IgD-negative memory B cell (primary cell): Measurements from ENCODE around the gene SDHC. TPM values are rescaled to one million over a fixed set of nuclear protein-coding genes. Genes with fewer than 3 reads are reported as not detected.

Experiments
- H3K27ac Mint-ChIP-seq, 3 donors: one replicate each; pipeline ENCODE4 v1.8.0; 2020 to 2022; ENCODE audit warnings: mild to moderate bottlenecking in 3 of 3, mixed read lengths in 3 of 3, moderate library complexity in 1 of 3
- H3K27me3 Mint-ChIP-seq: one replicate; pipeline ENCODE4 v1.8.0; 2021; ENCODE audit warnings: mixed read lengths
- H3K36me3 Mint-ChIP-seq: one replicate; pipeline ENCODE4 v1.8.0; 2020; ENCODE audit warnings: mild to moderate bottlenecking, mixed read lengths
- H3K4me1 Mint-ChIP-seq, 3 donors: one replicate each; pipeline ENCODE4 v1.8.0; 2020 to 2022; ENCODE audit warnings: mixed read lengths in 3 of 3, mild to moderate bottlenecking in 1 of 3
- H3K4me3 Mint-ChIP-seq, 4 donors: one replicate each; pipeline ENCODE4 v1.8.0; 2020 to 2022; ENCODE audit warnings: mild to moderate bottlenecking in 4 of 4, mixed read lengths in 4 of 4, moderate library complexity in 3 of 4
- H3K9me3 Mint-ChIP-seq, 3 donors: one replicate each; pipeline ENCODE4 v1.8.0; 2020 to 2021; ENCODE audit warnings: mixed read lengths in 3 of 3, mild to moderate bottlenecking in 1 of 3
- polyA plus RNA-seq: library from polyadenylated mRNA; unstranded; fragments of 300-500 nt; fragmentation: Illumina TruSeq; gene quantifications from one replicate; pipeline ENCODE4 v1.2.3, GENCODE V29; 2021

The SDHC gene
- polyA plus RNA-seq, 1 donor from 2014 or later, result 173 TPM

GRCh38 chr1:161342177-161342576, 28.0 kb downstream of the SDHC start:
- H3K9me3 Mint-ChIP-seq, result no peaks in the 10 kb centered on the region
- H3K27ac Mint-ChIP-seq, result no peak overlapping the region
- H3K36me3 Mint-ChIP-seq, result peaks cover 12% of the 10 kb centered on the region
- peaks cover 0 to 7% (median 2%) of the 10 kb centered on the region in 3 donors for H3K4me1 Mint-ChIP-seq
- H3K4me3 Mint-ChIP-seq, result no peak overlapping the region
- H3K27me3 Mint-ChIP-seq, result no peaks in the 10 kb centered on the region

DNA sequence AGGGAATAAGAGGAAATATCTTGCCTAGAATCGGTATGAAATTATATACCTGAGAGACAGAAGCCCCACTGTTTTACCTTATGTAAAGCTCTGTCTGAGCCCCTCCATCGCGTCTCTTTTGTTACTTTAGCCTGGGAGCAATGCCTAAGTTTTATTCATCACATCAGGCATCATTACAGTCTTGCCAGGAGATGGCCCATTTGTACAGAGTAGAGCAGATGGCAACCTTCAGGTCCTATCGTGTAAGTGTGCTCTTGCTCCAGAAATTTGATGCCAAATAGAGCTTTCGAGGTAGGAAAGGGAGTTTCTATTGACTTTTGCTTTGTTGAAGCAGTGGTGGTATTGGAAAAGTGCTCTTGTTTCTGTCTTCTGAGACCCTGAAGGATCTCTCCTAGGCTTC, 28.6 kb downstream of the SDHC start:
- H3K36me3 Mint-ChIP-seq, result peaks cover 12% of the 10 kb centered on the region
- H3K9me3 Mint-ChIP-seq, result no peaks in the 10 kb centered on the region
- no peaks in the 10 kb centered on the region for H3K27me3 Mint-ChIP-seq
- no peak overlapping the region for H3K4me3 Mint-ChIP-seq
- peaks cover 0 to 7% (median 2%) of the 10 kb centered on the region in 3 donors for H3K4me1 Mint-ChIP-seq
- no peak overlapping the region for H3K27ac Mint-ChIP-seq

DNA sequence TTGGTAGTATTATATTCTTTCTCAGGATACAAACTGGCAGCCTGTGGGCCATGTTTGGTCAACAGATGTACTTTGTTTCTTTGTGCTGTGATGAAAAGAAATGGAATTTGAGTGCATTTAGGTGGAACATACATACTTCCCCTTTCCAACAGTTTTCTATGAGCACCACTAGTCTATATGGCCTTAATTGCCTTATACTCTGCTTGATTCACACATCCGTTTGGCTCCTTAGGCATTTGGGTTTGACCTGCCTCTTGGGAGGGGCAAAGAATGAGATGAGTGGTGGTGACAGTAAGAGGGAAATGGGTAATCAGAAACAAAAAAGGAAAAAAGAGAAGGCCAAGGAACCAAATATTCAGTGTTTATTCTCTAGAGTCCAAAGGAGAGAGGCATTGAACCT, 36.5 kb downstream of the SDHC start:
- no peak overlapping the region for H3K27ac Mint-ChIP-seq
- H3K36me3 Mint-ChIP-seq, result peaks cover 3% of the 10 kb centered on the region
- H3K27me3 Mint-ChIP-seq, result no peaks in the 10 kb centered on the region
- no peaks in the 10 kb centered on the region for H3K9me3 Mint-ChIP-seq
- peaks cover 0 to 3% (median 1%) of the 10 kb centered on the region in 3 donors for H3K4me1 Mint-ChIP-seq
- no peak overlapping the region for H3K4me3 Mint-ChIP-seq

- Mint-ChIP-seq H3K4me3 (no peak overlapping the region), H3K36me3 (peaks cover 3% of the 10 kb centered on the region), H3K27me3 (no peaks in the 10 kb centered on the region), H3K9me3 (no peaks in the 10 kb centered on the region), H3K4me1 (peaks cover 0 to 5% (median 1%) of the 10 kb centered on the region in 3 donors), H3K27ac (no peak overlapping the region)
Observed at GRCh38 chr1:161351482-161351881, 37.3 kb downstream of the SDHC start.

DNA sequence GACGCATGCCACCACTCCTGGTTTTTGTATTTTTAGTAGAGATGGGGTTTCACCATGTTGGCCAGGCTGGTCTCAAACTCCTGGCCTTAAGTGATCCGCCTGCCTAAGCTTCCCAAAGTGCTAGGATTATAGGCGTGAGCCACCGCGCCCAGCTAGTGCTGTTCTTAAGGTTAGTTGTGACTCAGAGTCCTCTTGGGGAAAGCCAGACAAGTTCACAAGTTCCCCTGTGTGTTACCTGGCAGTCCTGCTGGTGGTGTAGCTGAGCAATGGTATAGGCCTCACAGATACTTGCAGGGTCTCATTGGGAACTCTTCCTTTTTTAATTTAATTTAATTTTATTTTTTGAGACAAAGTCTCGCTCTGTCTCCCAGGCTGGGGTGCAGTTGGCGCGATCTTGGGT, 42.9 kb downstream of the SDHC start:
- Mint-ChIP-seq H3K27me3 (no peaks in the 10 kb centered on the region), H3K9me3 (no peaks in the 10 kb centered on the region), H3K27ac (no peak overlapping the region), H3K4me3 (no peak overlapping the region), H3K4me1 (peaks cover 0 to 5% (median 1%) of the 10 kb centered on the region in 3 donors), H3K36me3 (no peaks in the 10 kb centered on the region)

- H3K4me1 Mint-ChIP-seq, result peaks cover 0 to 3% (median 0%) of the 10 kb centered on the region in 3 donors
- no peak overlapping the region for H3K27ac Mint-ChIP-seq
- H3K4me3 Mint-ChIP-seq, result no peak overlapping the region
- no peaks in the 10 kb centered on the region for H3K36me3 Mint-ChIP-seq
- H3K27me3 Mint-ChIP-seq, result no peaks in the 10 kb centered on the region
- H3K9me3 Mint-ChIP-seq, result no peaks in the 10 kb centered on the region
Observed at GRCh38 chr1:161359291-161359690, 45.1 kb downstream of the SDHC start.

DNA sequence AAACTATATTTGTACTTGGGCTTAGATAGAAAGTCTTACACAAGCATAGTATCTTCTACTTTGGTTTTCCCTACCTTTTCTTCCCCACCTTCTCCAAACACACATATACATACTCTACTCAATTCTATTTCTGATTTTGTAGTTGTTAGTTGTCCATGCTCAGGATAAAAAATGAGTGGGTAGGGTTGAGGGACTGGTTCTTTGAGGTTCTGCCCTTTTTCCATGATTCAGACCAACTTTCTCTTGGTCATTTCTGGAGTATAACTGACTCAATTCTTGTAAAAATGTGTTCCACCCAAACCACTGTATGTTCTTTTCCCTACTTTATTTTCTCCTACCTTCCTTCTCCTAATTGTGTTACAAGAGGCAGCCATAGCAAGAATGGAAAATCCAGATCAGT, 50.2 kb downstream of the SDHC start:
- no peaks in the 10 kb centered on the region for H3K27me3 Mint-ChIP-seq
- H3K4me3 Mint-ChIP-seq, result no peak overlapping the region
- peak overlapping the region in 1 of 3 donors; percentile 68 for H3K27ac Mint-ChIP-seq
- H3K36me3 Mint-ChIP-seq, result no peaks in the 10 kb centered on the region
- H3K4me1 Mint-ChIP-seq, result peaks cover 7 to 12% (median 7%) of the 10 kb centered on the region in 3 donors
- H3K9me3 Mint-ChIP-seq, result no peaks in the 10 kb centered on the region

- Mint-ChIP-seq H3K9me3 (no peaks in the 10 kb centered on the region), H3K36me3 (no peaks in the 10 kb centered on the region), H3K4me1 (peaks cover 7 to 12% (median 7%) of the 10 kb centered on the region in 3 donors), H3K27me3 (no peaks in the 10 kb centered on the region), H3K4me3 (no peak overlapping the region), H3K27ac (peak overlapping the region in 2 of 3 donors; percentile 36 to 49)
Observed at GRCh38 chr1:161365207-161365606, 51.0 kb downstream of the SDHC start.

- peaks cover 7 to 11% (median 7%) of the 10 kb centered on the region in 3 donors for H3K4me1 Mint-ChIP-seq
- no peaks in the 10 kb centered on the region for H3K9me3 Mint-ChIP-seq
- no peaks in the 10 kb centered on the region for H3K36me3 Mint-ChIP-seq
- H3K4me3 Mint-ChIP-seq, result peak within 1 kb of the TSS in 1 of 4 donors; percentile 3
- H3K27me3 Mint-ChIP-seq, result no peaks in the 10 kb centered on the region
- peak within 1 kb of the TSS; percentile 57 to 99 (median 86) for H3K27ac Mint-ChIP-seq
Observed at GRCh38 chr1:161367684-161368400, 53.7 kb downstream of the SDHC start, which contains the start of gene CFAP126. Gene CFAP126, minus strand, starts transcription at chr1:161367876. Its CDS starts 8 bp downstream, at chr1:161367868.

DNA sequence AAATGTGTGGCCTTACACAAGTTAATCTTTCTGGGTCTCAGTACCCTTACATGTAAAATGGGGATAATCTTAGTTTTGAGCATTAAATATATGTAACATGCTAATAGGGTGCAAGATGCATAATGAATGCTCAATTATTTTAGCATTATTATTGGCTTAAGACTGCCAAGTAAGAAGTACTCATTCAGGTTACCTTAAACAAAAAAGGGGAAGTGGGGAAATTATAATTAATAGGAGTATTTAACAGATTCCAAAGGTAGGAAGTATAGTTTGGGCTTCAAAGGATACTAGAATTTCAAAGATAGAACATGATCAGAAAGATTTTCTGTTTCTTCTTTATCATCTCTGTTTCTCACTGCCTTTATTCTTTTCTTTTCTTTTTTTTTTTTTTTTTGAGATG, 59.3 kb downstream of the SDHC start:
- Mint-ChIP-seq H3K27me3 (no peaks in the 10 kb centered on the region), H3K4me1 (no peaks in the 10 kb centered on the region), H3K36me3 (no peaks in the 10 kb centered on the region), H3K27ac (no peak overlapping the region), H3K9me3 (no peaks in the 10 kb centered on the region), H3K4me3 (no peak overlapping the region)

DNA sequence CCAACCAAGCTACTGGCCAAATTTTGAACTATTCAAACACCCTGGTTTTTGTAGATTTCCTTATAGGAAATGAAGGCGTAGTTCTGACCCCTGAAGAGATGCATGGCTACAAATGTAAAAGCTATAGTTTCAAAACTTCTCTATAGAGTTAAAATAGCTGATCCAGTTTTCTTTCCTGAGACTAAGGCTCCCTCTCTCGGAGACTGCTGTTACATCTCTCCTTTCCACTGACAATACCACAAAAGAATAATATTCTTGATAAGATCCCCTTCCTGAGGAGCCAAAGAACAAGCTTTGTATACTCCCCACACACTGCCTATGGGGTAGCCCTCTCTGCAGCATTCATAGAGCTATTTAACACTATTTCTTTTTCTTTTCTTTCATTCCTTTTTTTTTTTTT, 60.2 kb downstream of the SDHC start:
- Mint-ChIP-seq H3K4me3 (no peak overlapping the region), H3K27me3 (no peaks in the 10 kb centered on the region), H3K27ac (peak overlapping the region in 1 of 3 donors; percentile 39), H3K9me3 (no peaks in the 10 kb centered on the region), H3K4me1 (no peaks in the 10 kb centered on the region), H3K36me3 (no peaks in the 10 kb centered on the region)

GRCh38 chr1:161378014-161378413, 63.8 kb downstream of the SDHC start:
- no peaks in the 10 kb centered on the region for H3K4me1 Mint-ChIP-seq
- H3K27ac Mint-ChIP-seq, result no peak overlapping the region
- H3K9me3 Mint-ChIP-seq, result no peaks in the 10 kb centered on the region
- no peak overlapping the region for H3K4me3 Mint-ChIP-seq
- no peaks in the 10 kb centered on the region for H3K36me3 Mint-ChIP-seq
- no peaks in the 10 kb centered on the region for H3K27me3 Mint-ChIP-seq

DNA sequence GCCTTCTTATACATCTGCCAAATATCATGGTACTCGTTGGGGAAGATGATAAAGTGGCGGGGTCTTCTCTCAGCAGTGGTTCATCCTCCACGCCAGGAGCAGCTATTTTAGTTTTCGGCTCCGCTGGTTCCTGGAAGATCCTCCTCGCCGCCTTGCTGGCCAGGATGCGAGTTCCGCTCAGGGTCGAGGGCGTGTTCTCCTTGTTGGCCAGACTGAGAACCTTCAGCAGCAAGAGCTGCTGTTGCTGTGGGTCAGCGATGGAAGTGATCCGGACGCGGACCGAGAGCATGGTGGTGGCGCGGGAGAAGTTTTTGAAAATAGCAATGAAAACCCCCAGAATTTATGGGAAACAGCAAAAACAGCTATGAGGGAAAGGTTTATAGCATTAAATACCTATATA, 64.9 kb downstream of the SDHC start:
- Mint-ChIP-seq H3K4me1 (no peaks in the 10 kb centered on the region), H3K27ac (no peak overlapping the region), H3K27me3 (no peaks in the 10 kb centered on the region), H3K9me3 (no peaks in the 10 kb centered on the region), H3K36me3 (no peaks in the 10 kb centered on the region), H3K4me3 (no peak overlapping the region)

- Mint-ChIP-seq H3K4me3 (no peak overlapping the region), H3K27ac (no peak overlapping the region), H3K9me3 (no peaks in the 10 kb centered on the region), H3K36me3 (no peaks in the 10 kb centered on the region), H3K4me1 (peaks cover 0 to 2% (median 0%) of the 10 kb centered on the region in 3 donors), H3K27me3 (no peaks in the 10 kb centered on the region)
Observed at GRCh38 chr1:161381707-161382106, 67.5 kb downstream of the SDHC start.

- peak overlapping the region in 1 of 4 donors; percentile 8 for H3K4me3 Mint-ChIP-seq
- no peaks in the 10 kb centered on the region for H3K36me3 Mint-ChIP-seq
- no peaks in the 10 kb centered on the region for H3K27me3 Mint-ChIP-seq
- no peak overlapping the region for H3K27ac Mint-ChIP-seq
- H3K4me1 Mint-ChIP-seq, result peaks cover 0 to 7% (median 0%) of the 10 kb centered on the region in 3 donors
- H3K9me3 Mint-ChIP-seq, result no peaks in the 10 kb centered on the region
Observed at GRCh38 chr1:161382214-161383019, 68.2 kb downstream of the SDHC start.
